Endothelial cell of hepatic sinusoid (primary cell): ENCODE data around the gene DRC1.
"Not testable (repeated sequence)": the region's sequence is repeated elsewhere in the genome, so short reads cannot be mapped to it uniquely, and the experiment has no call there.

Source experiments
- in situ Hi-C: cut with HindIII; loops from 2 replicates; pipeline ENCODE4 v1.10.0; 2017; ENCODE audit warnings: low sequenced_read_pairs

The DRC1 gene

GRCh38 chr2:26461601-26462023 is 59.9 kb downstream of the DRC1 start:
- in situ Hi-C loops: no loop called here

- in situ Hi-C loops: no loop called here
Observed at GRCh38 chr2:26462100-26462499, 60.4 kb downstream of the DRC1 start.

- in situ Hi-C loops: no loop called here
Observed at GRCh38 chr2:26462511-26463243, 61.0 kb downstream of the DRC1 start.

GRCh38 chr2:26463244-26464192 is 61.8 kb downstream of the DRC1 start:
- in situ Hi-C loops: no loop called here

GRCh38 chr2:26464390-26465265 is 62.9 kb downstream of the DRC1 start:
- in situ Hi-C loops: no loop called here

GRCh38 chr2:26465266-26465925 is 63.7 kb downstream of the DRC1 start:
- in situ Hi-C loops: no loop called here

- in situ Hi-C loops: no loop called here
Observed at GRCh38 chr2:26465981-26466471, 64.3 kb downstream of the DRC1 start.

GRCh38 chr2:26466662-26467310 is 65.1 kb downstream of the DRC1 start:
- in situ Hi-C loops: no loop called here

- in situ Hi-C loops: not testable (repeated sequence)
Observed at GRCh38 chr2:26468544-26468943, 66.8 kb downstream of the DRC1 start.

GRCh38 chr2:26469092-26469710 is 67.5 kb downstream of the DRC1 start:
- in situ Hi-C loops: no loop called here

- in situ Hi-C loops: no loop called here
Observed at GRCh38 chr2:26469955-26470354, 68.2 kb downstream of the DRC1 start.

GRCh38 chr2:26470601-26471260 is 69.0 kb downstream of the DRC1 start:
- in situ Hi-C loops: no loop called here

GRCh38 chr2:26471289-26471688 is 69.6 kb downstream of the DRC1 start:
- in situ Hi-C loops: no loop called here

GRCh38 chr2:26471766-26472706 is 70.3 kb downstream of the DRC1 start:
- in situ Hi-C loops: no loop called here

GRCh38 chr2:26472821-26473655 is 71.3 kb downstream of the DRC1 start:
- in situ Hi-C loops: no loop called here

GRCh38 chr2:26473796-26474195 is 72.1 kb downstream of the DRC1 start:
- in situ Hi-C loops: no loop called here

GRCh38 chr2:26474261-26474785 is 72.6 kb downstream of the DRC1 start:
- in situ Hi-C loops: no loop called here
